ENCODE results near the gene ANTKMT. TPM values are rescaled to one million over a fixed set of nuclear protein-coding genes. Genes with fewer than 3 reads are reported as not detected.
"Not testable (repeated sequence)": the region's sequence is repeated elsewhere in the genome, so short reads cannot be mapped to it uniquely, and the experiment has no call there.

The ANTKMT gene
- total RNA-seq, 1 donor from 2014 or later = 41.3 TPM

DNA sequence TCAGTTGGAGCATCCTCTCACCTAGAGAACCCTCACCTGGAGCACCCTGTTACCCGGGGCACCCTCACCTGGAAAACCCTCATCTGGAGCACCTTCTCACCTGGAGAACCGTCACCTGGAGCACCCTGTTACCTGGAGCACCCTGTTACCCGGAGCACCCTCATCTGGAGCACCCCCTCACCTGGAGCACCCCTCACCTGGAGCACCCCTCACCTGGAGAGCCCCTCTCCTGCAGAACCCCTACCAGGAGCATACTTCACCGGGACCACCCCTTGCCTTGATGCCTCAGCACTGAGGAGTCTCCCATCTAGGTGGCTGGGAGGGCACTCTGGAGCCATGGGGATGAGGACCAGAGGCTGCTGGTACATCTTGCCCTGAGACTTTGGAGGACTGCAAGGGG, 12.0 kb upstream of the ANTKMT start:
- intact Hi-C loops (cut with micrococcal nuclease) = no loop called here
- no peaks in the 10 kb centered on the region for H3K36me3 Mint-ChIP-seq (ENCODE audit: low read depth)

DNA sequence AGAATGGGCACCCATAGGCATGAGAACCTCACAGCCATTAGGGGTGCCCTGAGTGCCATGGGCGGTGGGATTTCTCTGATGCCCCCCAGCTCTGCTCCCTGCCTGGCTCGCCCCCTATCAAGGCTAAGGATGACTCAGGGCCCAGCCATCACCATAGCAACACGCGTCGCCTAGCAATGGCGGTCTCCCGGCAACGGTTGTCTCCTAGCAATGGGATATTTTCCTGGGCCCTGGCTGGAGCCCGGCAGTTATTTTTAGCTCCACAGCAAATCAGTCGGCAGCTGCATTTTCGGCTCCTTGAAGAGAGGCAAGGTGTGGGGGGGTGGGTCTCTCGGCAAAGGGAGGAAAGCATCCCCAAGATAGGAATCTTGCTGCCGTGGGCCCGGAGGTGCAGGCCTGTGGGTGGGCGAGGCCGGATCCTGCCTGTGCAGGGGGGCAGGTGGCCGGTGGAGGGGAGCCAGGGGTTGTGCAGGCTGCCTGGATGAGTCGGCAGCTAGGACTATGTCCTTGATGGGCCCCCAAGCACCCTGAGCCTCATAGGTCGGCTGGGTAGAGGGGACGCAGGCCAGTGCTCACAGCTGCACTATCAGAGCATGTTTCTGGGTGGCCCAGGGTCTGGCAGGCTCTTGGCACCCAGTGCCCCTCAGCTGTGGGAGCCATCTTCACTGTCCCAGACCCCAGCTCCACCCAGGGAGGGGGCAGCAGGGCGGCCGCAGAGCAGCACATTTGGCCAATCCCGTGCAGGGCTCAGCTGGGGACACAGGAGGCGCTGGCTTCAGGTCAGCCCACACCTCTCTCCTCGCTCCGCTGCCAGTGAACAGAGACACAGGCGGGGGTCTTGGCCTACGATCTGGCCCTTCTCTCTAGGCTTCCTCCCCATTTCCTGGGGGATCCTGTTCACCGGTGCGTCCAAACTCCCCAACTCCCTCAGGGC, 11.1 kb upstream of the ANTKMT start:
- no peaks in the 10 kb centered on the region for H3K9me3 Mint-ChIP-seq
- H3K4me1 Mint-ChIP-seq (ENCODE audit: low read depth) = no peaks in the 10 kb centered on the region
- intact Hi-C loops (cut with micrococcal nuclease) = loop anchor here (2.0 to 5.0 kb wide), 2 partner anchors 97 to 393 kb away; no protein-coding TSS in a partner anchor
- no peak overlapping the region for H3K27ac Mint-ChIP-seq
- no peak for DNase-seq (ENCODE audit: low spot score)
- H3K4me3 Mint-ChIP-seq = no peak overlapping the region
- H3K36me3 Mint-ChIP-seq (ENCODE audit: low read depth) = no peaks in the 10 kb centered on the region
- peaks cover 41% of the 10 kb centered on the region for H3K27me3 Mint-ChIP-seq (ENCODE audit: insufficient read depth)

More for the DNA sequence above, 12.0 kb upstream of the ANTKMT start:
- H3K4me3 Mint-ChIP-seq = no peak overlapping the region
- no peak overlapping the region for H3K27ac Mint-ChIP-seq
- H3K4me1 Mint-ChIP-seq (ENCODE audit: low read depth) = no peaks in the 10 kb centered on the region
- DNase-seq (ENCODE audit: low spot score) = no peak
- peaks cover 38% of the 10 kb centered on the region for H3K27me3 Mint-ChIP-seq (ENCODE audit: insufficient read depth)
- H3K9me3 Mint-ChIP-seq = no peaks in the 10 kb centered on the region

DNA sequence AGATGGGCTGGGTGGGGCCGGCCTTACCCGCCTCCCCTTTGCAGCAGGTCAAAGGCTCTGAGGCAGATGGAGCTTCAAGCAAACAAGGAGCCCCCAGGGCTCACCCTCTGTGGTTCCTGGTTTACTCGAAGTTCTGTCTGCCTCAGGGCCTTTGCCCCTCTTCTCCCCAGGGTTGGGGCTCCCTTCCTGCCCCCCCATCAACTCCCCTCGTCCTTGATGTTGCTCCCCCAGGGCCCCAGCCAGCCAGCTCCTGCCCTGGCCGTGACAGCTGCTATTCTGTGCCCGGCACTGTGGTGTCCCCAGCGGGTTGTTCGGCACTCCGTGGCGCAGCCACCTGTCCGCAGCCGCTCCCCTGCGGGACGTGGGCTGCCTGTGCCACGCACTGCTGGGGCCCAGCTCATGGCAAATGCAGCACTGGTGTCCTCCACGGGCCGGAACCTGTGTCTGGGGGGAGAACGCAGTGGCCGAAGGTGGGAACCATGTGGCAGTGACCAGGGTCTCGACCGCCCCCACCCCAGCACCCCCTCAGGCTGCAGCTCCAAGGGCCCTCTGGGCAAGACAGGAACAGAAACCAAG, 10.4 kb upstream of the ANTKMT start:
- Mint-ChIP-seq H3K27me3 (ENCODE audit: insufficient read depth) (peaks cover 41% of the 10 kb centered on the region), H3K4me1 (ENCODE audit: low read depth) (no peaks in the 10 kb centered on the region), H3K36me3 (ENCODE audit: low read depth) (no peaks in the 10 kb centered on the region), H3K27ac (no peak overlapping the region), H3K9me3 (no peaks in the 10 kb centered on the region), H3K4me3 (no peak overlapping the region)
- no peak for DNase-seq (ENCODE audit: low spot score)
- intact Hi-C loops (cut with micrococcal nuclease) = loop anchor here (1.0 to 5.0 kb wide), 3 partner anchors 75 to 392 kb away; no protein-coding TSS in a partner anchor

DNA sequence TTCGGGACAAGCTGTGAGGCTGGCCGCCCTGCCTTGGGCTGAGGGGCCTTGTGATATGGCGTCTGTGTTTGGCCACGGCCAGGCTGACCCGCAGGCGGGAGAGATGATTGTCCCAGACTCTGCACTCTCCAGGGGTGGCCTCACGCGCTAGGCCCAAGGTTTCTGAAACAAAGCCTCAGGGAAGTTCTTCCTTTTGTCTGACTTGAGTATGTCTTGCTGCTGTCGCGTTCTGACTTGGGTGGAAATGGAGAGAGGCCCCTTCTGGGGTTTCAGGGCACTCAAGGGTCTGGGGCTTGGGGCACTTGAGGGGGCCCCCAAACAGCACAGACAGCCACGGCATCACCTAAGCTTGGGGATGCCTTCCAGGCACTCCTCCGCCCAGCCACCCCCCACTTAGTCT, 9.9 kb upstream of the ANTKMT start:
- Mint-ChIP-seq H3K27ac (no peak overlapping the region), H3K27me3 (ENCODE audit: insufficient read depth) (peaks cover 41% of the 10 kb centered on the region)

DNA sequence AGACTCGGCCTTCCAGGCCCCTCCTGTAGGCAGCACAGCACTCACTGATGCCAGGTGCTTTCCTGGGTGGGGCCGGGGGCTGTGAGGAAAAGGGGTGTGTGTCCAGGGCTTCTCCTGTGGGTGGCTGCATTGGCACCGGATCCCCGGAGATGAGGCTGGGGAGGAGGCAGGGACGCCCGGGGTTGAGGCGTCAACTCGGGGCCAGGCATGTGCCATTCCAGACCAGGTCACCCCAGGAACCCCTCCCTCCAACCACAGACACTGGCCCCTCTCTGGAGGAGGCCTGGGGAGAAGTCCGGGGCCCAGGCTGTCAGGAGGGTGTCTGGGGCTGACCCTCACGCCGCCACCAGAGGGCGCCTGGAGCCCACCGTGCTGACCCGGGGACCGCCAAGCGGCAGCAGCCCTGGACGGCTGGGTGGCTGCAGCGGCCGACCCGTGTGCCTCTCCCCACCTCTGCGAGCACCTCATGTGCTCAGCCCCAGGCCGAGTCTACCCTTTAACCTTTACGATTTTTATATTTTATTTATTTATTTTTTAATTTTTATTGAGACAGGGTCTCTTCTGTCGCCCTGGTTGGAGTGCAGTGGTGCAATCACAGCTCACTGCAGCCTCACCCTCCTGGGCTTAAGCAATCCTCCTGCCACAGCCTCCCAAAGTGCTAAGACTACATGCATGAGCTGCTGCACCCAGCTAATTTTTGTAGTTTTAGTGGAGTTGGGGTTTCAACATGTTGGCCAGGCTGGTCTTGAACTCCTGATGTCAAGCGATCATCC, 9.2 kb upstream of the ANTKMT start:
- Mint-ChIP-seq H3K4me1 (ENCODE audit: low read depth) (no peaks in the 10 kb centered on the region), H3K4me3 (no peak overlapping the region), H3K9me3 (no peaks in the 10 kb centered on the region), H3K36me3 (ENCODE audit: low read depth) (no peaks in the 10 kb centered on the region), H3K27me3 (ENCODE audit: insufficient read depth) (peaks cover 35% of the 10 kb centered on the region), H3K27ac (no peak overlapping the region)
- DNase-seq (ENCODE audit: low spot score) = peak; percentile 67
- intact Hi-C loops (cut with micrococcal nuclease) = loop anchor here (1.0 to 5.0 kb wide), 3 partner anchors 74 to 391 kb away; no protein-coding TSS in a partner anchor

More for the DNA sequence above, 9.9 kb upstream of the ANTKMT start:
- H3K4me3 Mint-ChIP-seq = no peak overlapping the region
- no peaks in the 10 kb centered on the region for H3K9me3 Mint-ChIP-seq
- intact Hi-C loops (cut with micrococcal nuclease) = loop anchor here (1.0 to 5.0 kb wide), 3 partner anchors 74 to 392 kb away; no protein-coding TSS in a partner anchor
- H3K36me3 Mint-ChIP-seq (ENCODE audit: low read depth) = no peaks in the 10 kb centered on the region
- DNase-seq (ENCODE audit: low spot score) = no peak
- no peaks in the 10 kb centered on the region for H3K4me1 Mint-ChIP-seq (ENCODE audit: low read depth)

DNA sequence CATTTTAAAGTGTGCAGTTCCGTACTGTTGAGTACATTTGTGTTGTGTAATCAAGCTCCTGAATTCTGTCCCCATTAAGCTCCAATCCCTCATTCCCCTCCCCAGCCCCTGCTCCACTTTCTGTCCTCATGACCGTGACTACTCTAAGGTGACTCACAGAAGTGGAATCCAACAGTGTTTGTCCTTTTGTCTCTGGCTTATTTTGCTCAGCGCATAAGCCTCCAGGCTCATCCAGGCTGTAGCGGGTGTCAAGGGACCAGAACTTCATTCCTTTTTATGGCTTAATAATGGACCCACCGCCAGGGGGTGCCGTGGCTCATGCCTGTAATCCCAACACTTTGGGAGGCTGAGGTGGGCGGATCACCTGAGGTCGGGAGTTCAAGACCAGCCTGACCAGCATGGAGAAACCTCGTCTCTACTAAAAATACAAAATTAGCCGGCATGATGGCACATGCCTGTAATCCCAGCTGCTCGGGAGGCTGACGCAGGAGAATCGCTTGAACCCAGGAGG, 8.2 kb upstream of the ANTKMT start:
- H3K4me1 Mint-ChIP-seq (ENCODE audit: low read depth); H3K4me3 Mint-ChIP-seq; H3K9me3 Mint-ChIP-seq; H3K36me3 Mint-ChIP-seq (ENCODE audit: low read depth); DNase-seq (ENCODE audit: low spot score): not testable (repeated sequence)
- intact Hi-C loops (cut with micrococcal nuclease) = loop anchor here (5.0 kb wide), 1 partner anchor 95 kb away; no protein-coding TSS in a partner anchor
- Mint-ChIP-seq H3K27ac (peak overlapping the region; percentile 0), H3K27me3 (ENCODE audit: insufficient read depth) (peaks cover 27% of the 10 kb centered on the region)

DNA sequence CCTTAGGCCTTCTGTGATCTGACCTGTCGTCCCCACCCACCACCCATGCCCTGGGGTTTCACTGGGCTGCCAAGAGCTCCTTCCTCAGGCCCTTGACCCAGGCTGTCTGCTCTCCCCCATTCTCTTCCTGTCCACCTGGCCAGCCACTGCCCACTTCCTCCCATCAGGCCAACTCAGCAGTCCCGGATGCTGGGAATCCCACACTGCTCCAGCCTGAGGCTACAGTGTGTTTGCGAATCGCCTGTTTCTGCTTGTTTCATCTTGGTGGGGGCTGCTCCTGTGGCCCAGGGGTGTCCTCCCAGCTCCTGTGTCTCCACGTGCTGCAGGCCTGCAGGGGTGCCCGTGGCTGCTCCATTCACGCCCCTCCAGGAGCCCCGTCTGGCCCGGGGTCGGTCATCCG, 6.9 kb upstream of the ANTKMT start:
- H3K4me3 Mint-ChIP-seq = no peak overlapping the region
- intact Hi-C loops (cut with micrococcal nuclease) = loop anchor here (1.0 to 5.0 kb wide), 3 partner anchors 23 to 93 kb away; partner anchors contain the start of genes CHTF18, RPUSD1 and WDR24
- H3K4me1 Mint-ChIP-seq (ENCODE audit: low read depth) = no peaks in the 10 kb centered on the region
- no peaks in the 10 kb centered on the region for H3K9me3 Mint-ChIP-seq
- no peak overlapping the region for H3K27ac Mint-ChIP-seq
- peaks cover 20% of the 10 kb centered on the region for H3K27me3 Mint-ChIP-seq (ENCODE audit: insufficient read depth)
- no peaks in the 10 kb centered on the region for H3K36me3 Mint-ChIP-seq (ENCODE audit: low read depth)
- DNase-seq (ENCODE audit: low spot score) = no peak

DNA sequence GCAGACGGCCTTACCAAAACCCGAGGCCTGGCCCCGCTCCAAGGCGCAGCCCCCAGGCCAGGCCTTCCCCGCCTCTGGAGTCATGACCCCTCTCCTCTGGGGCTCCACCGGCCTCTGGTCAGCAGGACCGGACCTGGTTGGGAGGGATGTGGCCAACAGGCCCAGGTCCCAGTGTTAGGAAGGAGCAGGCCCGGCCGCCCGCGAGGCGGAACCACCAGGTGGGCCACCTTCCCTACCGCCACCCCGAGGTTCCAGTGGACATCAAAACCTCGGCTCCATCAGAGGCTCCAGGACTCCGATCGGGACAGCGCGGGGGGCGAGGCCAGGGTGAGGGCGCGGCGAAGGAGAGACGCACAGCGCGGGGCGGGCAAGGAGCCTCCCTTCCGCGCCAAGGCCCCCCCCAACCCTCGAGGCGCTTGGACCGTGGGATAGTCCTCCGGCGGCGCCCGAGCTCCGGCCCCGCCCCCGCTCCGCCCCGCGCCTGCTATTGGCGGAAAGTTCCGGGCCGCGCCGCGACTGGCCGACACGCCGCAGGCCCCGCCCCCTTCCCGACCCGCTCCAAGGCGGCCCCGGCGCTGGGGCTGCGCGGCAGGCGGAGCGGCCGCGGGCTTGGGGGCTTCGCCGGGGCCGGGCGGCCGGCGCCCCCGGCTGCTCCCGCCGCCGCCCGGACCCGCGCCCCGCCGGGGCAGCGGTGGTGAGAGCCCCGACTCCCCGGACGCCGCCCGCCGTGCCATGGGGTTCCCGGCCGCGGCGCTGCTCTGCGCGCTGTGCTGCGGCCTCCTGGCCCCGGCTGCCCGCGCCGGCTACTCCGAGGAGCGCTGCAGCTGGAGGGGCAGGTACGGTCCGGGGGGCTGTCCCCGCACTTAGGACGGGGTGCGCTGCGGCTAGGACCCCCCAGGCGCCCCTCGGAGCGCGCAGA, 6.1 kb upstream of the ANTKMT start, which contains the start of gene METRN:
Gene METRN, plus strand, starts transcription at position 561 of the 919 bp plus-strand sequence. Its CDS starts 172 bp downstream, at position 733.
- Mint-ChIP-seq H3K9me3 (no peaks in the 10 kb centered on the region), H3K27me3 (ENCODE audit: insufficient read depth) (peaks cover 19% of the 10 kb centered on the region), H3K4me1 (ENCODE audit: low read depth) (no peaks in the 10 kb centered on the region), H3K36me3 (ENCODE audit: low read depth) (no peaks in the 10 kb centered on the region), H3K4me3 (peak within 1 kb of the TSS; percentile 60), H3K27ac (no peak within 1 kb of the TSS)
- intact Hi-C loops (cut with micrococcal nuclease) = loop anchor here (1.0 to 5.0 kb wide), 4 partner anchors 24 to 92 kb away; partner anchors contain the start of genes CHTF18, RPUSD1, STUB1 and WDR24
- DNase-seq (ENCODE audit: low spot score) = peak; percentile 88

DNA sequence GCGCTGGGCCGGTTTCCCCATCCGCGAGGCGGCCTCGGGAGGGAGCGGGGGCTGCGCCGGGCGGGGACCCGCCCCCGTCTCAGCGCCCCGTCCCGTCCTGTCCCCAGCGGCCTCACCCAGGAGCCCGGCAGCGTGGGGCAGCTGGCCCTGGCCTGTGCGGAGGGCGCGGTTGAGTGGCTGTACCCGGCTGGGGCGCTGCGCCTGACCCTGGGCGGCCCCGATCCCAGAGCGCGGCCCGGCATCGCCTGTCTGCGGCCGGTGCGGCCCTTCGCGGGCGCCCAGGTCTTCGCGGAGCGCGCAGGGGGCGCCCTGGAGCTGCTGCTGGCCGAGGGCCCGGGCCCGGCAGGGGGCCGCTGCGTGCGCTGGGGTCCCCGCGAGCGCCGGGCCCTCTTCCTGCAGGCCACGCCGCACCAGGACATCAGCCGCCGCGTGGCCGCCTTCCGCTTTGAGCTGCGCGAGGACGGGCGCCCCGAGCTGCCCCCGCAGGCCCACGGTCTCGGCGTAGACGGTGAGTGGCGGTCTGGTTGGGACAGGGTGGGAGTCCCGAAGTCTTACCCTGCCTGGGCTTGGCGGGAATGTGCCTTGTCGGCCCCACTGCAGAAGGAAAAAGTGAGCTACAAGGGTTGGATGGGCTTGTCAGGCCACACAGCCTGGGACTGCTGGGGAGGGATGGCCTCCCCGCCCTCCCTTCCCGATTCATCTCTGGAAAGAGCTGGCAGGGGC, 5.3 kb upstream of the ANTKMT start:
- H3K9me3 Mint-ChIP-seq = no peaks in the 10 kb centered on the region
- H3K4me3 Mint-ChIP-seq = peak overlapping the region; percentile 60
- H3K36me3 Mint-ChIP-seq (ENCODE audit: low read depth) = no peaks in the 10 kb centered on the region
- no peak for DNase-seq (ENCODE audit: low spot score)
- no peaks in the 10 kb centered on the region for H3K4me1 Mint-ChIP-seq (ENCODE audit: low read depth)
- H3K27ac Mint-ChIP-seq = no peak overlapping the region
- peaks cover 19% of the 10 kb centered on the region for H3K27me3 Mint-ChIP-seq (ENCODE audit: insufficient read depth)
- intact Hi-C loops (cut with micrococcal nuclease) = loop anchor here (1.0 to 2.0 kb wide), 2 partner anchors 25 to 35 kb away; partner anchors contain the start of genes STUB1 and WDR24

DNA sequence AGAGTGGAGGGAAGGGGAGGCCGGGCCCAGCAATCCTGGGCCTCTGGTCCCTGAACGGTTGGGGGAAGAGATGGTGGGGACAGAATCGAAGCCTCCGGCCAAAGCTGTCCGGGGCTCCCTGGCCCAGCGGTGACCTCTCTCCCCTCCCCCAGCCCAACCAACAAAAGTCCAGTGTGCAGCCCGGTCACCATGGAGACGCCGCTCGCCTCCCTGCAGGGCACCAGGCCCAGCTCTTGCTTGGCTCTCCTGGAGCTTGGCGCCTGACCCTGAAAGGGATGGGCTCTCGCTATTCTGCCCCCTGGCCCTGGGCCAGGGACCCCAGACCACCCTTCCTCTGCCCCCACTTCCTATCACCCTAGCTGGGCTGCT, 4.8 kb upstream of the ANTKMT start:
- H3K4me3 Mint-ChIP-seq = peak overlapping the region; percentile 60
- H3K9me3 Mint-ChIP-seq = no peaks in the 10 kb centered on the region
- peak overlapping the region; percentile 61 for H3K27ac Mint-ChIP-seq
- intact Hi-C loops (cut with micrococcal nuclease) = no loop called here
- no peak for DNase-seq (ENCODE audit: low spot score)
- peaks cover 19% of the 10 kb centered on the region for H3K27me3 Mint-ChIP-seq (ENCODE audit: insufficient read depth)
- H3K36me3 Mint-ChIP-seq (ENCODE audit: low read depth) = no peaks in the 10 kb centered on the region
- no peaks in the 10 kb centered on the region for H3K4me1 Mint-ChIP-seq (ENCODE audit: low read depth)

DNA sequence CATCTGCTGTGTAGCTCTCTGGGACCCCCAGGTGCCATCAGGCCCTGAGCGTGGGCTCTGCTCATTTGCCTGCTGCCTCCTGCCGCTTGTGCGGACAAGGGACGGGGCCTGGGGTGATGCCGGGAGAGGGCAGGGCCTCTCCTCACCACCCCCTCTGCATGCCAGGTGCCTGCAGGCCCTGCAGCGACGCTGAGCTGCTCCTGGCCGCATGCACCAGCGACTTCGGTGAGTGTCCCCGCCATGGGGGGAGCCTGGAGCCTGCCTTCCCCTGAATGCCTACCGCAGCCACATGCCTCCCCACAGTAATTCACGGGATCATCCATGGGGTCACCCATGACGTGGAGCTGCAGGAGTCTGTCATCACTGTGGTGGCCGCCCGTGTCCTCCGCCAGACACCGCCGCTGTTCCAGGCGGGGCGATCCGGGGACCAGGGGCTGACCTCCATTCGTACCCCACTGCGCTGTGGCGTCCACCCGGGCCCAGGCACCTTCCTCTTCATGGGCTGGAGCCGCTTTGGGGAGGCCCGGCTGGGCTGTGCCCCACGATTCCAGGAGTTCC, 4.1 kb upstream of the ANTKMT start:
- Mint-ChIP-seq H3K4me3 (no peak overlapping the region), H3K9me3 (no peaks in the 10 kb centered on the region), H3K4me1 (ENCODE audit: low read depth) (no peaks in the 10 kb centered on the region), H3K27me3 (ENCODE audit: insufficient read depth) (peaks cover 19% of the 10 kb centered on the region), H3K36me3 (ENCODE audit: low read depth) (no peaks in the 10 kb centered on the region), H3K27ac (no peak overlapping the region)
- intact Hi-C loops (cut with micrococcal nuclease) = no loop called here
- no peak for DNase-seq (ENCODE audit: low spot score)
